Liver (tissue), 9 donors: ENCODE measurements around the gene BLTP2. TPM values are rescaled to one million over a fixed set of nuclear protein-coding genes. Genes with fewer than 3 reads are reported as not detected.

Experiments used
- DNase-seq: peaks from one replicate; pipeline ENCODE4 v3.0.0-alpha.2; 2017; ENCODE audit warnings: low spot score
- H3K27ac ChIP-seq, 2 donors: one replicate each; pipeline ENCODE4 v1.7.0; 2013; ENCODE audit warnings: inconsistent platforms in 2 of 2, low read length in 2 of 2, control low read depth in 1 of 2, low read depth in 1 of 2, mild to moderate bottlenecking in 1 of 2
- H3K27me3 ChIP-seq, 4 donors: one replicate each; pipeline versions ENCODE4 v1.6.1 to v1.7.0; 2013; ENCODE audit warnings: low read length in 3 of 4, inconsistent platforms in 1 of 4, mild to moderate bottlenecking in 1 of 4, moderate library complexity in 1 of 4; ENCODE audit not compliant: control insufficient read depth in 4 of 4, insufficient read depth in 4 of 4
- H3K36me3 ChIP-seq, 4 donors: one replicate each; pipeline versions ENCODE4 v1.6.1 to v1.7.0; 2013; ENCODE audit warnings: low read length in 3 of 4, mild to moderate bottlenecking in 3 of 4, low read depth in 1 of 4, moderate library complexity in 1 of 4; ENCODE audit not compliant: control insufficient read depth in 4 of 4, insufficient read depth in 3 of 4
- H3K4me1 ChIP-seq, 4 donors: one replicate each; pipeline versions ENCODE4 v1.6.1 to v1.7.0; 2013; ENCODE audit warnings: low read length in 3 of 4, mild to moderate bottlenecking in 3 of 4, moderate library complexity in 1 of 4; ENCODE audit not compliant: control insufficient read depth in 4 of 4, insufficient read depth in 4 of 4
- H3K4me3 ChIP-seq, 3 donors: one replicate each; pipeline versions ENCODE4 v1.6.1 to v1.7.0; 2013; ENCODE audit warnings: low read length in 3 of 3, control low read depth in 1 of 3, low read depth in 1 of 3, mild to moderate bottlenecking in 1 of 3
- H3K9ac ChIP-seq, 2 donors: one replicate each; pipeline ENCODE4 v1.7.0; 2013; ENCODE audit warnings: low read length in 2 of 2, mild to moderate bottlenecking in 2 of 2, moderate library complexity in 2 of 2, control low read depth in 1 of 2, low read depth in 1 of 2
- H3K9me3 ChIP-seq, 4 donors: one replicate each; pipeline versions ENCODE4 v1.6.1 to v1.7.0; 2013; ENCODE audit warnings: low read length in 3 of 4; ENCODE audit not compliant: control insufficient read depth in 4 of 4
- EGR1 ChIP-seq, 2 donors: IDR thresholded peaks; 2 replicates each; pipeline ENCODE4 v1.6.1; 2016 to 2018; ENCODE audit warnings: antibody characterized with exemption in 2 of 2, low read depth in 2 of 2
- FOXA1 ChIP-seq: IDR thresholded peaks from 2 replicates; pipeline ENCODE4 v1.6.1; 2016; ENCODE audit warnings: antibody characterized with exemption
- GABPA ChIP-seq, 2 donors: IDR thresholded peaks in 1 of 2; conservative IDR thresholded peaks in 1 of 2; 2 replicates each; pipeline ENCODE4 v1.6.1; 2016; ENCODE audit warnings: antibody characterized with exemption in 2 of 2, mild to moderate bottlenecking in 1 of 2, moderate library complexity in 1 of 2
- HNF4A ChIP-seq, 2 donors: conservative IDR thresholded peaks; 2 replicates each; pipeline ENCODE4 v1.6.1; 2016; ENCODE audit warnings: antibody characterized with exemption in 2 of 2, mild to moderate bottlenecking in 2 of 2
- HNF4G ChIP-seq: IDR thresholded peaks from 2 replicates; pipeline ENCODE4 v1.6.1; 2016; ENCODE audit warnings: antibody characterized with exemption
- JUND ChIP-seq, 2 donors: IDR thresholded peaks; 2 replicates each; pipeline ENCODE4 v1.6.1; 2016; ENCODE audit warnings: antibody characterized with exemption in 2 of 2
- NR2F2 ChIP-seq: IDR thresholded peaks from 2 replicates; pipeline ENCODE4 v1.6.1; 2016; ENCODE audit warnings: antibody characterized with exemption
- RAD21 ChIP-seq, 2 donors: IDR thresholded peaks; 2 replicates each; pipeline ENCODE4 v1.6.1; 2016; ENCODE audit warnings: antibody characterized with exemption in 2 of 2, mild to moderate bottlenecking in 2 of 2
- RXRA ChIP-seq, 2 donors: IDR thresholded peaks; 2 replicates each; pipeline ENCODE4 v1.6.1; 2017 to 2018; ENCODE audit warnings: antibody characterized with exemption in 2 of 2, mild to moderate bottlenecking in 1 of 2
- SP1 ChIP-seq: IDR thresholded peaks from 2 replicates; pipeline ENCODE4 v1.6.1; 2018; ENCODE audit warnings: antibody characterized with exemption, mild to moderate bottlenecking
- TAF1 ChIP-seq: conservative IDR thresholded peaks from 2 replicates; pipeline ENCODE4 v1.6.1; 2016; ENCODE audit warnings: antibody characterized with exemption, mild to moderate bottlenecking
- YY1 ChIP-seq: IDR thresholded peaks from 2 replicates; pipeline ENCODE4 v1.6.1; 2016; ENCODE audit warnings: antibody characterized with exemption, mild to moderate bottlenecking
- WGBS: extraction: QIAGEN DNeasy Blood & Tissue Kit; methylation state at CpG from one replicate; pipeline ENCODE4 v1.1.7; 2013; 5-methylcytosine and 5-hydroxymethylcytosine counted together
- polyA plus RNA-seq, 2 donors: library from polyadenylated mRNA; stranded (reverse) in 1 of 2; unstranded in 1 of 2; fragments of 200-250 nt in 1 of 2; fragments of >200 nt in 1 of 2; fragmentation: Nextera tagmentation in 1 of 2; extraction: Ambion mirVana in 1 of 2; gene quantifications; one replicate each; pipeline versions ENCODE4 v1.2.1 to v1.2.3, GENCODE V29; 2013 to 2015
- total RNA-seq, 2 donors: library from RNA; depleted of rRNA; stranded (reverse); fragments of >200 nt; gene quantifications; one replicate each; pipeline ENCODE4 v1.2.3, GENCODE V29; 2014
- TF ChIP-seq, protein P1 (sequence below): fragments of 150-350 bp; IDR thresholded peaks from 2 replicates; pipeline ENCODE4 v1.5.1; 2017; ENCODE audit warnings: improper control_type of control experiment, low read depth, low read length; ENCODE audit not compliant: missing input control
- TF ChIP-seq, protein P2 (sequence below): IDR thresholded peaks from 2 replicates; pipeline ENCODE4 v1.6.1; 2016; ENCODE audit warnings: antibody characterized with exemption
- TF ChIP-seq, protein P3 (sequence below): IDR thresholded peaks from 2 replicates; pipeline ENCODE4 v1.6.1; 2016; ENCODE audit warnings: antibody characterized with exemption
- TF ChIP-seq, protein P4 (sequence below): IDR thresholded peaks from 2 replicates; pipeline ENCODE4 v1.6.1; 2016; ENCODE audit warnings: antibody characterized with exemption
- TF ChIP-seq, protein P5 (sequence below): IDR thresholded peaks from 2 replicates; pipeline ENCODE4 v1.6.1; 2016; ENCODE audit warnings: antibody characterized with exemption, mild to moderate bottlenecking
- donor health status: healthy.
- donor health status: healthy.
- donor health status: healthy.
- donor health status: healthy.
- donor health status: healthy.

The BLTP2 gene
- total and polyA plus RNA-seq, 4 donors: 24.8 to 122 (median 34.9) TPM

DNA sequence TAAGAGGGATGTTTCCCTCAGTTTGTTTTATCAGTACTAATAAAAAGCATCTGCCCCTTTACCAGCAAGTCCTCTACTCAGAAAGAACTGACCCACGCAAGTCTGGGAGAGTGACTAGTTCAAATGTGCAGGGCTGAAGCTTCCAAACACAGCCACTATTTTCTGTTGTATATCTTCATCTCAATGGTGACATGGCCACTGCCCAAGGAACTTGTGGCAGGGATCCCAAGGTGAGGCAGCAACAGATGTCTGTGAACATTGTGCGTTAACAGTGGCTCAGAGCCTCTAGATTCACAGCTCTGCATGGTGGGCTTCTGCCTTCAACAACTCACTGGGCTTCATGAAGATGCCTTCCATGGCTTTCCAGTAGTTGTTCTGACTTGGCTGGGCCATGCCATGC is 3.7 kb upstream of the BLTP2 start:
- Histone ChIP-seq H3K9me3 (no peaks in the 10 kb centered on the region), H3K27me3 (no peaks in the 10 kb centered on the region), H3K9ac (no peak overlapping the region), H3K36me3 (peaks cover 5 to 28% (median 13%) of the 10 kb centered on the region in 4 donors), H3K4me3 (no peak overlapping the region), H3K4me1 (peaks cover 0 to 29% (median 20%) of the 10 kb centered on the region in 4 donors), H3K27ac (no peak overlapping the region)
- no peak for TF ChIP-seq RAD21 (IDR thresholded peaks at IDR 0.05)
- WGBS: 95% methylated on average over 2 of the region's 2 CpGs
- DNase-seq: no peak

DNA sequence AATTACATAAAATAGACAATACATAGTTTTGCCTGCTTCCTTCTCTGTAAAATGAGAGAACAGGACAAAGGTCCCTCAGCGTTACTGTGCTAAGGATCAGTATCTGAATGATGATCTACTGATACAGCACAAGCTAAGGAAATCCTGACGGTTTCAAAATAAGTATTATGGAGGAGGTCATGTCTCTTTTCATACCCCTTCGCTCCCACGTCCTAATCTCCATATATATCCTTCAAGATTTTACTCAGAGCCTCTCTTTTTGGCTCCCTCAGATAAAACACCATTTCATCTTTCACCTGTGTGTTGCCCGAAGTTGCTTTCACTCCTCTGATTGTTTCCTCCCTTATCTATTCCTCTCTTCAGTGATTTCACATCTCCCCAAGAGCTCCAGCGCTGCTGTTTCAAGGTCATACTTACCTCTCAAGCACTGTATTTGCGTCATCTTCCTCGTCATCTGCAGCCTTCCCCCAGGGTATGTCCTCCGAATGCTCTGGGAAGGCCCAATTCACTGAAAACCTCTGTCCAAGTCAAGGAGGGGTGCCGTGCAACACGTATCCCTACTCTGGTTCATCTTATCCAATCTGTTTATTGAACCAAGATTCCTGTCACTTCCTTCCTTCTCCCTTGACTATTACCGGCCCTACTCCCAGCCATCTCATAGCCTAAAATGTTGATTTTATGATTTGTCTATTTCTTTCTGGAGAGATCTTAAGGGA is 1.2 kb upstream of the BLTP2 start:
- H3K4me1 ChIP-seq: peaks cover 2 to 45% (median 33%) of the 10 kb centered on the region in 4 donors
- H3K9ac ChIP-seq: peak overlapping the region; percentile 1 to 79
- H3K27ac ChIP-seq: peak overlapping the region; percentile 73 to 92

More for the DNA sequence above, 1.2 kb upstream of the BLTP2 start:
- WGBS: 56% methylated on average over 12 of the region's 12 CpGs
- H3K9me3 ChIP-seq: no peaks in the 10 kb centered on the region
- peaks cover 7 to 24% (median 13%) of the 10 kb centered on the region in 4 donors for H3K36me3 ChIP-seq
- H3K27me3 ChIP-seq: no peaks in the 10 kb centered on the region
- peak overlapping the region in 2 of 3 donors; percentile 12 to 24 for H3K4me3 ChIP-seq
- no peak for DNase-seq
- TF ChIP-seq GABPA (IDR thresholded peaks at IDR 0.05 in 1 of 2, conservative IDR thresholded peaks at IDR 0.05 in 1 of 2): no peak
- no peak for TF ChIP-seq HNF4A (conservative IDR thresholded peaks at IDR 0.05)
- no peak for TF ChIP-seq SP1
- no peak for TF ChIP-seq EGR1 (IDR thresholded peaks at IDR 0.05; ENCODE audit: low read depth in 2 of 2)
- no peak for TF ChIP-seq TAF1
- TF ChIP-seq, protein P1, sequence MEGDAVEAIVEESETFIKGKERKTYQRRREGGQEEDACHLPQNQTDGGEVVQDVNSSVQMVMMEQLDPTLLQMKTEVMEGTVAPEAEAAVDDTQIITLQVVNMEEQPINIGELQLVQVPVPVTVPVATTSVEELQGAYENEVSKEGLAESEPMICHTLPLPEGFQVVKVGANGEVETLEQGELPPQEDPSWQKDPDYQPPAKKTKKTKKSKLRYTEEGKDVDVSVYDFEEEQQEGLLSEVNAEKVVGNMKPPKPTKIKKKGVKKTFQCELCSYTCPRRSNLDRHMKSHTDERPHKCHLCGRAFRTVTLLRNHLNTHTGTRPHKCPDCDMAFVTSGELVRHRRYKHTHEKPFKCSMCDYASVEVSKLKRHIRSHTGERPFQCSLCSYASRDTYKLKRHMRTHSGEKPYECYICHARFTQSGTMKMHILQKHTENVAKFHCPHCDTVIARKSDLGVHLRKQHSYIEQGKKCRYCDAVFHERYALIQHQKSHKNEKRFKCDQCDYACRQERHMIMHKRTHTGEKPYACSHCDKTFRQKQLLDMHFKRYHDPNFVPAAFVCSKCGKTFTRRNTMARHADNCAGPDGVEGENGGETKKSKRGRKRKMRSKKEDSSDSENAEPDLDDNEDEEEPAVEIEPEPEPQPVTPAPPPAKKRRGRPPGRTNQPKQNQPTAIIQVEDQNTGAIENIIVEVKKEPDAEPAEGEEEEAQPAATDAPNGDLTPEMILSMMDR: no peak
- TF ChIP-seq NR2F2: no peak
- TF ChIP-seq RAD21 (IDR thresholded peaks at IDR 0.05): no peak
- TF ChIP-seq, protein P2, sequence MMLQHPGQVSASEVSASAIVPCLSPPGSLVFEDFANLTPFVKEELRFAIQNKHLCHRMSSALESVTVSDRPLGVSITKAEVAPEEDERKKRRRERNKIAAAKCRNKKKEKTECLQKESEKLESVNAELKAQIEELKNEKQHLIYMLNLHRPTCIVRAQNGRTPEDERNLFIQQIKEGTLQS: no peak
- TF ChIP-seq, protein P3, sequence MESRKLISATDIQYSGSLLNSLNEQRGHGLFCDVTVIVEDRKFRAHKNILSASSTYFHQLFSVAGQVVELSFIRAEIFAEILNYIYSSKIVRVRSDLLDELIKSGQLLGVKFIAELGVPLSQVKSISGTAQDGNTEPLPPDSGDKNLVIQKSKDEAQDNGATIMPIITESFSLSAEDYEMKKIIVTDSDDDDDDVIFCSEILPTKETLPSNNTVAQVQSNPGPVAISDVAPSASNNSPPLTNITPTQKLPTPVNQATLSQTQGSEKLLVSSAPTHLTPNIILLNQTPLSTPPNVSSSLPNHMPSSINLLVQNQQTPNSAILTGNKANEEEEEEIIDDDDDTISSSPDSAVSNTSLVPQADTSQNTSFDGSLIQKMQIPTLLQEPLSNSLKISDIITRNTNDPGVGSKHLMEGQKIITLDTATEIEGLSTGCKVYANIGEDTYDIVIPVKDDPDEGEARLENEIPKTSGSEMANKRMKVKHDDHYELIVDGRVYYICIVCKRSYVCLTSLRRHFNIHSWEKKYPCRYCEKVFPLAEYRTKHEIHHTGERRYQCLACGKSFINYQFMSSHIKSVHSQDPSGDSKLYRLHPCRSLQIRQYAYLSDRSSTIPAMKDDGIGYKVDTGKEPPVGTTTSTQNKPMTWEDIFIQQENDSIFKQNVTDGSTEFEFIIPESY: no peak
- no peak for TF ChIP-seq YY1
- TF ChIP-seq FOXA1: no peak
- TF ChIP-seq, protein P4, sequence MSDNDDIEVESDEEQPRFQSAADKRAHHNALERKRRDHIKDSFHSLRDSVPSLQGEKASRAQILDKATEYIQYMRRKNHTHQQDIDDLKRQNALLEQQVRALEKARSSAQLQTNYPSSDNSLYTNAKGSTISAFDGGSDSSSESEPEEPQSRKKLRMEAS: no peak
- TF ChIP-seq, protein P5, sequence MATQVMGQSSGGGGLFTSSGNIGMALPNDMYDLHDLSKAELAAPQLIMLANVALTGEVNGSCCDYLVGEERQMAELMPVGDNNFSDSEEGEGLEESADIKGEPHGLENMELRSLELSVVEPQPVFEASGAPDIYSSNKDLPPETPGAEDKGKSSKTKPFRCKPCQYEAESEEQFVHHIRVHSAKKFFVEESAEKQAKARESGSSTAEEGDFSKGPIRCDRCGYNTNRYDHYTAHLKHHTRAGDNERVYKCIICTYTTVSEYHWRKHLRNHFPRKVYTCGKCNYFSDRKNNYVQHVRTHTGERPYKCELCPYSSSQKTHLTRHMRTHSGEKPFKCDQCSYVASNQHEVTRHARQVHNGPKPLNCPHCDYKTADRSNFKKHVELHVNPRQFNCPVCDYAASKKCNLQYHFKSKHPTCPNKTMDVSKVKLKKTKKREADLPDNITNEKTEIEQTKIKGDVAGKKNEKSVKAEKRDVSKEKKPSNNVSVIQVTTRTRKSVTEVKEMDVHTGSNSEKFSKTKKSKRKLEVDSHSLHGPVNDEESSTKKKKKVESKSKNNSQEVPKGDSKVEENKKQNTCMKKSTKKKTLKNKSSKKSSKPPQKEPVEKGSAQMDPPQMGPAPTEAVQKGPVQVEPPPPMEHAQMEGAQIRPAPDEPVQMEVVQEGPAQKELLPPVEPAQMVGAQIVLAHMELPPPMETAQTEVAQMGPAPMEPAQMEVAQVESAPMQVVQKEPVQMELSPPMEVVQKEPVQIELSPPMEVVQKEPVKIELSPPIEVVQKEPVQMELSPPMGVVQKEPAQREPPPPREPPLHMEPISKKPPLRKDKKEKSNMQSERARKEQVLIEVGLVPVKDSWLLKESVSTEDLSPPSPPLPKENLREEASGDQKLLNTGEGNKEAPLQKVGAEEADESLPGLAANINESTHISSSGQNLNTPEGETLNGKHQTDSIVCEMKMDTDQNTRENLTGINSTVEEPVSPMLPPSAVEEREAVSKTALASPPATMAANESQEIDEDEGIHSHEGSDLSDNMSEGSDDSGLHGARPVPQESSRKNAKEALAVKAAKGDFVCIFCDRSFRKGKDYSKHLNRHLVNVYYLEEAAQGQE: no peak
- no peak for TF ChIP-seq HNF4G
- no peak for TF ChIP-seq JUND (IDR thresholded peaks at IDR 0.05)
- no peak for TF ChIP-seq RXRA (IDR thresholded peaks at IDR 0.05)
